GM23338 (cell line): ENCODE measurements around the gene HECTD3. TPM values are rescaled to one million over a fixed set of nuclear protein-coding genes. Genes with fewer than 3 reads are reported as not detected.

Experiments
- ATAC-seq: fragments of 200-7000 bp; cut with Tn5 transposase; 3 replicates; pipeline ENCODE4 v1.9.1; 2020
- DNase-seq: peaks from one replicate; pipeline ENCODE4 v3.0.0-alpha.2; 2015; ENCODE audit warnings: low spot score
- H2AFZ ChIP-seq: fragments of 200-600 bp; sonication (generic); 2 replicates; pipeline ENCODE4 v1.8.0; 2016; ENCODE audit warnings: antibody characterized with exemption, mild to moderate bottlenecking, moderate library complexity
- H3F3A ChIP-seq: fragments of 200-600 bp; sonication (generic); replicated peaks from 2 replicates; pipeline ENCODE4 v1.8.0; 2017; ENCODE audit warnings: antibody characterized with exemption, mixed run types, low read depth
- H3K27ac ChIP-seq: fragments of 200-600 bp; sonication (generic); 2 replicates; pipeline ENCODE4 v1.6.1; 2016; ENCODE audit warnings: low read depth
- H3K27me3 ChIP-seq: fragments of 200-600 bp; sonication (generic); 2 replicates; pipeline ENCODE4 v1.8.0; 2016; ENCODE audit warnings: mild to moderate bottlenecking, mixed run types, moderate library complexity; ENCODE audit not compliant: insufficient read depth
- H3K36me3 ChIP-seq: fragments of 200-600 bp; sonication (generic); 2 replicates; pipeline ENCODE4 v1.8.0; 2016; ENCODE audit warnings: mild to moderate bottlenecking; ENCODE audit not compliant: insufficient read depth
- H3K4me1 ChIP-seq: fragments of 200-600 bp; sonication (generic); 2 replicates; pipeline ENCODE4 v1.8.0; 2016; ENCODE audit warnings: mild to moderate bottlenecking, moderate library complexity; ENCODE audit not compliant: insufficient read depth
- H3K4me2 ChIP-seq: fragments of 200-600 bp; sonication (generic); 2 replicates; pipeline ENCODE4 v1.7.1; 2017; ENCODE audit warnings: mixed run types
- H3K4me3 ChIP-seq: fragments of 200-600 bp; sonication (generic); 2 replicates; pipeline ENCODE4 v1.6.1; 2016; ENCODE audit warnings: mixed run types
- H3K79me2 ChIP-seq: fragments of 200-600 bp; sonication (generic); replicated peaks from 2 replicates; pipeline ENCODE4 v1.8.0; 2017; ENCODE audit warnings: mild to moderate bottlenecking; ENCODE audit not compliant: insufficient read depth
- H3K9me2 ChIP-seq: fragments of 200-600 bp; sonication (generic); 2 replicates; pipeline ENCODE4 v1.8.0; 2017; ENCODE audit not compliant: insufficient read depth
- H4K20me1 ChIP-seq: fragments of 200-600 bp; sonication (generic); replicated peaks from 2 replicates; pipeline ENCODE4 v1.8.0; 2017; ENCODE audit warnings: mild to moderate bottlenecking; ENCODE audit not compliant: insufficient read depth
- H3K27ac Mint-ChIP-seq: 2 replicates; pipeline ENCODE4 v1.8.0; 2020; ENCODE audit warnings: inconsistent platforms, mild to moderate bottlenecking, moderate library complexity, mixed read lengths
- H3K27me3 Mint-ChIP-seq: 3 replicates; pipeline ENCODE4 v1.8.0; 2022; ENCODE audit warnings: low read depth, mild to moderate bottlenecking, moderate library complexity, mixed read lengths, inconsistent platforms; ENCODE audit not compliant: insufficient read depth, poor library complexity
- H3K36me3 Mint-ChIP-seq: 3 replicates; pipeline ENCODE4 v1.8.0; 2021; ENCODE audit warnings: low read depth, mild to moderate bottlenecking, inconsistent platforms, moderate library complexity, mixed read lengths
- H3K4me1 Mint-ChIP-seq: 3 replicates; pipeline ENCODE4 v1.8.0; 2020; ENCODE audit warnings: mild to moderate bottlenecking, inconsistent platforms, mixed read lengths
- H3K4me3 Mint-ChIP-seq: 3 replicates; pipeline ENCODE4 v1.8.0; 2021; ENCODE audit warnings: moderate library complexity, mild to moderate bottlenecking, inconsistent platforms, mixed read lengths
- H3K9me3 Mint-ChIP-seq: 3 replicates; pipeline ENCODE4 v1.8.0; 2020; ENCODE audit warnings: moderate library complexity, mild to moderate bottlenecking, inconsistent platforms, mixed read lengths
- CREB1 ChIP-seq: fragments of 250-450 bp; sonication (Bioruptor Pico); IDR thresholded peaks from 2 replicates; pipeline ENCODE4 v1.5.0; 2020; ENCODE audit warnings: low read depth, mild to moderate bottlenecking, moderate library complexity
- CTCF ChIP-seq, 2 experiments: fragments of 200-600 bp in 1 of 2; sonication (generic) in 1 of 2; conservative IDR thresholded peaks; 2 replicates each; pipeline versions ENCODE4 v1.5.1 to v1.6.1; 2016 to 2017; ENCODE audit warnings: antibody characterized with exemption in 2 of 2, low read depth in 2 of 2, mild to moderate bottlenecking in 2 of 2, moderate library complexity in 1 of 2
- ETS1 ChIP-seq: IDR thresholded peaks from 2 replicates; pipeline ENCODE4 v1.6.1; 2016; ENCODE audit warnings: antibody characterized with exemption
- EZH2 ChIP-seq: fragments of 200-600 bp; sonication (generic); IDR thresholded peaks from one replicate; pipeline ENCODE4 v1.8.0; 2017; ENCODE audit warnings: antibody characterized with exemption, mild to moderate bottlenecking, low read depth; ENCODE audit not compliant: unreplicated experiment
- EZH2phosphoT487 ChIP-seq: fragments of 200-600 bp; sonication (generic); IDR thresholded peaks from one replicate; pipeline ENCODE4 v1.8.1; 2018; ENCODE audit warnings: antibody characterized with exemption; ENCODE audit not compliant: unreplicated experiment
- JUNB ChIP-seq: IDR thresholded peaks from one replicate; pipeline ENCODE4 v1.6.1; 2016; ENCODE audit warnings: antibody characterized with exemption; ENCODE audit not compliant: unreplicated experiment
- NANOG ChIP-seq: IDR thresholded peaks from 2 replicates; pipeline ENCODE4 v1.6.1; 2016; ENCODE audit warnings: antibody characterized with exemption, borderline replicate concordance
- POLR2AphosphoS5 ChIP-seq: IDR thresholded peaks from 2 replicates; pipeline ENCODE4 v1.6.1; 2016; ENCODE audit warnings: antibody characterized with exemption, low read depth
- REST ChIP-seq: IDR thresholded peaks from one replicate; pipeline ENCODE4 v1.6.1; 2018; ENCODE audit warnings: antibody characterized with exemption; ENCODE audit not compliant: unreplicated experiment
- STAT1 ChIP-seq: IDR thresholded peaks from one replicate; pipeline ENCODE4 v1.6.1; 2016; ENCODE audit warnings: antibody characterized with exemption; ENCODE audit not compliant: unreplicated experiment
- ZNF114 ChIP-seq: fragments of 250-450 bp; sonication (Bioruptor Pico); IDR thresholded peaks from 2 replicates; pipeline ENCODE4 v1.5.0; 2020; ENCODE audit warnings: mild to moderate bottlenecking, moderate library complexity
- ZNF331 ChIP-seq: fragments of 250-450 bp; sonication (Bioruptor Pico); IDR thresholded peaks from 2 replicates; pipeline ENCODE4 v1.5.0; 2020; ENCODE audit warnings: low read depth, mild to moderate bottlenecking, moderate library complexity
- ZNF462 ChIP-seq: fragments of 250-450 bp; sonication (Bioruptor Pico); IDR thresholded peaks from 2 replicates; pipeline ENCODE4 v1.5.0; 2020; ENCODE audit warnings: mild to moderate bottlenecking, moderate library complexity
- polyA plus RNA-seq: library from polyadenylated mRNA; unstranded; fragments of >200 nt; fragmentation: Nextera tagmentation; extraction: Ambion mirVana; gene quantifications from 2 replicates; pipeline ENCODE4 v1.2.1, GENCODE V29; 2016
- total RNA-seq: library from RNA; depleted of rRNA; stranded (reverse); fragments of >200 nt; shearing (Covaris generic); gene quantifications from 2 replicates; pipeline ENCODE4 v1.2.3, GENCODE V29; 2014

Gene HECTD3
- total and polyA plus RNA-seq, 2 experiments from 2014 or later = 13.1 to 31.4 TPM

GRCh38 chr1:45044916-45045315 is 33.8 kb upstream of the HECTD3 start:
- no peak overlapping the region for H3K27ac Mint-ChIP-seq

More at GRCh38 chr1:45044916-45045315, 33.8 kb upstream of the HECTD3 start:
- TF ChIP-seq ZNF114 (CRISPR knock-in tag) (no peak), JUNB (no peak), STAT1 (no peak), CTCF (conservative IDR thresholded peaks at IDR 0.05; ENCODE audit: low read depth in 2 of 2) (no peak), ZNF462 (CRISPR knock-in tag) (no peak), NANOG (no peak), EZH2phosphoT487 (no peak), ETS1 (no peak), POLR2AphosphoS5 (no peak), EZH2 (no peak), ZNF331 (CRISPR knock-in tag) (no peak), REST (no peak), CREB1 (CRISPR knock-in tag) (no peak)
- Histone ChIP-seq H2AFZ (no peak overlapping the region), H3K36me3 (no peaks in the 10 kb centered on the region), H4K20me1 (no peaks in the 10 kb centered on the region), H3K9me2 (no peaks in the 10 kb centered on the region), H3K4me3 (no peak overlapping the region), H3K4me2 (no peak overlapping the region), H3F3A (no peaks in the 10 kb centered on the region), H3K4me1 (peaks cover 7% of the 10 kb centered on the region; the same call in 1 of the 2 replicates), H3K27ac (no peak overlapping the region), H3K27me3 (no peaks in the 10 kb centered on the region), H3K79me2 (no peaks in the 10 kb centered on the region)
- H3K9me3 Mint-ChIP-seq = no peaks in the 10 kb centered on the region
- H3K36me3 Mint-ChIP-seq = no peaks in the 10 kb centered on the region
- no peak for ATAC-seq
- H3K4me1 Mint-ChIP-seq = peaks cover 9% of the 10 kb centered on the region
- no peak overlapping the region for H3K4me3 Mint-ChIP-seq
- DNase-seq = no peak
- no peaks in the 10 kb centered on the region for H3K27me3 Mint-ChIP-seq
